GM12878 (cell line): ENCODE data around the gene METTL14. TPM values are rescaled to one million over a fixed set of nuclear protein-coding genes. Genes with fewer than 3 reads are reported as not detected.
"Not testable (repeated sequence)": the region's sequence is repeated elsewhere in the genome, so short reads cannot be mapped to it uniquely, and the experiment has no call there.

Experiments used
- ATAC-seq: fragments of 200-7000 bp; cut with Tn5 transposase; 3 replicates; pipeline ENCODE4 v1.9.1; 2020; ENCODE audit warnings: mild to moderate bottlenecking, moderate library complexity
- BruUV-seq: library from RNA; stranded (reverse); fragments of 400-500 nt; replicated peaks from 2 replicates; lab custom pipeline; 2021; lab: Mats Ljungman, UMichigan
- CTCF ChIA-PET: fragments of 300-600 bp; sonication (Branson Sonifier 250); formaldehyde crosslinking; extraction: SDS; loops from one replicate; lab custom pipeline; 2021; ENCODE audit warnings: inconsistent platforms; lab: Yijun Ruan, JAX
- POLR2A ChIA-PET: fragments of 350-600 bp; formaldehyde crosslinking; extraction: SDS; loops from one replicate; lab custom pipeline; 2021; ENCODE audit warnings: inconsistent platforms; lab: Charles Lee
- RAD21 ChIA-PET: fragments of 300-600 bp; sonication (Branson Sonifier 250); formaldehyde crosslinking; loops from one replicate; lab custom pipeline; 2023; ENCODE audit warnings: antibody characterized with exemption; ENCODE audit not compliant: unreplicated experiment; lab: Charles Lee
- SMC1A ChIA-PET: fragments of 300-600 bp; sonication (Branson Sonifier 250); formaldehyde crosslinking; loops from one replicate; lab custom pipeline; 2023; ENCODE audit not compliant: unreplicated experiment, uncharacterized antibody; lab: Charles Lee
- DNase-seq: peaks from one replicate; pipeline ENCODE4 v3.0.0-alpha.2; 2011; ENCODE audit warnings: low read depth, low spot score
- FAIRE-seq: peaks from 3 replicates; lab custom pipeline; 2011; peaks lifted over from hg19 to GRCh38; lab: Jason Lieb, UNC
- H2AFZ ChIP-seq: 2 replicates; pipeline ENCODE4 v1.6.0; 2011; ENCODE audit warnings: low read depth, low read length, control low read depth; ENCODE audit not compliant: control insufficient read depth
- H3K27ac ChIP-seq: 2 replicates; pipeline ENCODE4 v1.5.1; 2011; ENCODE audit warnings: control low read depth; ENCODE audit not compliant: control insufficient read depth, insufficient read depth
- H3K27me3 ChIP-seq, 2 experiments: replicated peaks in 1 of 2; 2 replicates each; pipeline versions ENCODE4 v1.6.0 to v1.6.1; 2011; ENCODE audit warnings: low read length in 1 of 2; ENCODE audit not compliant: control insufficient read depth in 2 of 2, insufficient read depth in 2 of 2
- H3K36me3 ChIP-seq, 2 experiments: 2 replicates each; pipeline ENCODE4 v1.5.1; 2011; ENCODE audit warnings: low read length in 1 of 2; ENCODE audit not compliant: control insufficient read depth in 2 of 2, insufficient read depth in 2 of 2
- H3K4me1 ChIP-seq: 2 replicates; pipeline ENCODE4 v1.6.1; 2011; ENCODE audit warnings: mild to moderate bottlenecking, low read length, moderate library complexity, mixed read lengths; ENCODE audit not compliant: control insufficient read depth, insufficient read depth
- H3K4me2 ChIP-seq: 2 replicates; pipeline ENCODE4 v1.6.0; 2011; ENCODE audit warnings: control low read depth; ENCODE audit not compliant: control insufficient read depth, insufficient read depth
- H3K4me3 ChIP-seq: fragments of 200-600 bp; sonication (generic); 2 replicates; pipeline ENCODE4 v1.5.1; 2016
- H3K79me2 ChIP-seq: 2 replicates; pipeline ENCODE4 v1.6.0; 2011; ENCODE audit warnings: low read length; ENCODE audit not compliant: control insufficient read depth, insufficient read depth
- H3K9ac ChIP-seq: 2 replicates; pipeline ENCODE4 v1.8.0; 2011; ENCODE audit warnings: low read length, control low read depth, mixed read lengths; ENCODE audit not compliant: control insufficient read depth, insufficient read depth
- H3K9me3 ChIP-seq: replicated peaks from 3 replicates; pipeline ENCODE4 v1.5.1; 2011; ENCODE audit warnings: mild to moderate bottlenecking, low read length; ENCODE audit not compliant: control insufficient read depth, insufficient read depth
- H4K20me1 ChIP-seq: 2 replicates; pipeline ENCODE4 v1.6.0; 2011; ENCODE audit not compliant: control insufficient read depth, insufficient read depth
- WGBS: methylation state at CpG from one replicate; pipeline ENCODE4 v1.1.6; 2016; ENCODE audit warnings: low lambda C conversion rate; ENCODE audit not compliant: insufficient replicate concordance, insufficient coverage; ENCODE audit errors: missing lambda C conversion rate; 5-methylcytosine and 5-hydroxymethylcytosine counted together
- in situ Hi-C: fragments of 300-500 bp; cut with MboI; formaldehyde crosslinking; loops from 9 replicates; pipeline ENCODE4 v1.14.3; 2018; ENCODE audit warnings: mixed read lengths
- intact Hi-C: fragments of 100-400 bp; cut with micrococcal nuclease; formaldehyde crosslinking; loops from one replicate; pipeline ENCODE4 v1.14.2; 2022; ENCODE audit not compliant: unreplicated experiment
- polyA plus RNA-seq, 11 experiments: library from polyadenylated mRNA; depleted of rRNA in 4 of 11; unstranded in 6 of 11; stranded (reverse) in 5 of 11; fragments of >200 nt; fragmentation: Nextera tagmentation in 4 of 11; fragmentation: Illumina TruSeq in 1 of 11; extraction: Ambion mirVana in 4 of 11; extraction: Trizol in 1 of 11; gene quantifications; 1 replicate in 1 of 11; 2 replicates in 10 of 11; pipeline versions ENCODE4 v1.2.1 to v1.2.3, GENCODE V29; 2011 to 2016; ENCODE audit warnings: inconsistent platforms in 2 of 11, missing spikeins in 2 of 11, low read depth in 1 of 11
- total RNA-seq, 4 experiments: library from RNA; depleted of rRNA in 3 of 4; stranded (reverse); fragments of >200 nt in 3 of 4; fragmentation: Illumina TruSeq in 1 of 4; extraction: Trizol in 1 of 4; gene quantifications; 2 replicates each; pipeline versions ENCODE4 v1.2.1 to v1.2.3, GENCODE V29; 2013 to 2021
- TF ChIP-seq, protein P1 (sequence below): IDR thresholded peaks from 2 replicates; pipeline ENCODE4 v1.6.1; 2012; ENCODE audit warnings: mild to moderate bottlenecking, low read depth, low read length

Gene METTL14
- total and polyA plus RNA-seq, 10 of the 15 experiments (the other 5 are each of a cell fraction or from before 2014, with no cell fraction given) = 11.2 to 44.9 (median 27.6) TPM

DNA sequence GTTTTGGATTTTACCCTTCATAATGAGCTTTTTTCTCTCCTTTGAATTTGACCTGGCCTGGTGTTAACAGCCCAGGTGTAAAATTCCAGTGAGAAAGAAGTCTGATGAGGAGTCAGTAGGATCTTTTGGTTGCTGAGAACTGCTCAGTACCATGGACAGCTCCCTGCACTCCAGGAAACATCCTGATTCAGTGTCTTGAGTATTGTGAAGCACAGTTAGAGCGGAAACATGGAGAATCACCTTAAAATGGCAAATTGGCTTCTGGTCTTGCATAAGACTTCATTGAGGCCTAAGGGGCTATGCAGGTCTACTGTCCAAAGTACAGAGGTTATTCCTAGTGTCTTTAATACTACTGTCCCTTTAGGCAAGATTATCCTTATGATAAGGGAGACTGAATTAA, 16.0 kb upstream of the METTL14 start:
- BruUV-seq, H3K79me2 ChIP-seq, H3K27me3 ChIP-seq, in situ Hi-C loops, DNase-seq, H3K4me2 ChIP-seq, ATAC-seq, H3K4me1 ChIP-seq, RAD21 ChIA-PET, CTCF ChIA-PET, intact Hi-C loops, H2AFZ ChIP-seq, SMC1A ChIA-PET, POLR2A ChIA-PET, H3K9ac ChIP-seq, H4K20me1 ChIP-seq, H3K4me3 ChIP-seq, H3K36me3 ChIP-seq, H3K27ac ChIP-seq, FAIRE-seq, H3K9me3 ChIP-seq: not testable (repeated sequence)
- WGBS = 55% methylated on average over 1 of the region's 1 CpG
- TF ChIP-seq, protein P1, sequence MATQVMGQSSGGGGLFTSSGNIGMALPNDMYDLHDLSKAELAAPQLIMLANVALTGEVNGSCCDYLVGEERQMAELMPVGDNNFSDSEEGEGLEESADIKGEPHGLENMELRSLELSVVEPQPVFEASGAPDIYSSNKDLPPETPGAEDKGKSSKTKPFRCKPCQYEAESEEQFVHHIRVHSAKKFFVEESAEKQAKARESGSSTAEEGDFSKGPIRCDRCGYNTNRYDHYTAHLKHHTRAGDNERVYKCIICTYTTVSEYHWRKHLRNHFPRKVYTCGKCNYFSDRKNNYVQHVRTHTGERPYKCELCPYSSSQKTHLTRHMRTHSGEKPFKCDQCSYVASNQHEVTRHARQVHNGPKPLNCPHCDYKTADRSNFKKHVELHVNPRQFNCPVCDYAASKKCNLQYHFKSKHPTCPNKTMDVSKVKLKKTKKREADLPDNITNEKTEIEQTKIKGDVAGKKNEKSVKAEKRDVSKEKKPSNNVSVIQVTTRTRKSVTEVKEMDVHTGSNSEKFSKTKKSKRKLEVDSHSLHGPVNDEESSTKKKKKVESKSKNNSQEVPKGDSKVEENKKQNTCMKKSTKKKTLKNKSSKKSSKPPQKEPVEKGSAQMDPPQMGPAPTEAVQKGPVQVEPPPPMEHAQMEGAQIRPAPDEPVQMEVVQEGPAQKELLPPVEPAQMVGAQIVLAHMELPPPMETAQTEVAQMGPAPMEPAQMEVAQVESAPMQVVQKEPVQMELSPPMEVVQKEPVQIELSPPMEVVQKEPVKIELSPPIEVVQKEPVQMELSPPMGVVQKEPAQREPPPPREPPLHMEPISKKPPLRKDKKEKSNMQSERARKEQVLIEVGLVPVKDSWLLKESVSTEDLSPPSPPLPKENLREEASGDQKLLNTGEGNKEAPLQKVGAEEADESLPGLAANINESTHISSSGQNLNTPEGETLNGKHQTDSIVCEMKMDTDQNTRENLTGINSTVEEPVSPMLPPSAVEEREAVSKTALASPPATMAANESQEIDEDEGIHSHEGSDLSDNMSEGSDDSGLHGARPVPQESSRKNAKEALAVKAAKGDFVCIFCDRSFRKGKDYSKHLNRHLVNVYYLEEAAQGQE = peak; percentile 86

DNA sequence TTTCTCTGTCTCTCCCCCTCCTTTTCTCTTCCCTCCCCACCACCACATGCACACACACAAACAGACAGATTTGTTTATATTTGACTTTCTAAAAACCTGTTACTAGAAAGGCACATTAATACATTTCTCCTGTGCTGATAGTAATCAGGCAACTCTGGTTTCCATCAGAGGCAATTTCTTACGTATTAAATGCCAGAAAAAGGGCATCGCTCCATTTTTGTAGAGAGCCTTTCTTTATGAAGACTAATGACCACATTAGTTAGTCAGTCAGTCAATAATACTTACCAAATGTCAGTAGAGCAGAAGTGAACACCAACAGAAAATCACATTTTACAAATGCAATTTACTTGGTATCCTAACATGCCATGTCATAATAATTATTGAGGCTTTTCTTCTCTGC, 14.2 kb upstream of the METTL14 start:
- RAD21 ChIA-PET, BruUV-seq: not testable (repeated sequence)

More for the DNA sequence above, 14.2 kb upstream of the METTL14 start:
- H3K36me3 ChIP-seq, POLR2A ChIA-PET, H2AFZ ChIP-seq, intact Hi-C loops, H3K9me3 ChIP-seq, H3K9ac ChIP-seq, FAIRE-seq, H3K79me2 ChIP-seq, H4K20me1 ChIP-seq, ATAC-seq, H3K4me2 ChIP-seq, H3K4me3 ChIP-seq, in situ Hi-C loops, H3K27me3 ChIP-seq, H3K27ac ChIP-seq, DNase-seq, H3K4me1 ChIP-seq: not testable (repeated sequence)
- CTCF ChIA-PET = interaction anchor here (1.2 kb wide), 1 partner anchor 14 kb away, joined by 3 read pairs; the partner anchor contains the start of gene METTL14
- 54% methylated on average over 2 of the region's 2 CpGs for WGBS
- SMC1A ChIA-PET = interaction anchor here (0.8 kb wide), 1 partner anchor 12 kb away, joined by 3 read pairs; no protein-coding TSS in a partner anchor
